GM21528 (cell line): Measurements from ENCODE around the gene SLC35A5.

Experiments
- ATAC-seq: cut with Tn5 transposase; IDR thresholded peaks from one replicate; pipeline ENCODE4 v1.9.1; 2021; ENCODE audit warnings: mild to moderate bottlenecking, moderate library complexity; ENCODE audit not compliant: unreplicated experiment, low FRiP score

SLC35A5 gene

DNA sequence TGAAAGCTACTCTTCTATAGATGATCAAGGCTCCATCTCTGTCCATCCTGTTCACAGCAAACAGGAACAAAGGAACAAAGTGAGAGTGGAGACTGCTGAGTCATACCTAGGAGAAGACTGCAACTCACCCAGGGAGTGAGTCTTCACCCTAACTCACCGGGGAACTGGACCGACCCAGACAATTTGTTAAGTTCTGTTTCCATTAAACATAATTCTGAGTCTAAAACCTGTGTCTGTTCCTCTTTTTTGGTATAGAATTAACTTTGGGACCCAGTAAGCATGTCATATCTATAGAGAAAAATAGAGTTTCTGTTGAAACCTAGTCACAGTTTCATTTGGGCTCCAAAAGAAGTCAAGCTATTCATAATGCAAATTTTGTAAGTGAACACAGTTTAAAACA lies 57.5 kb downstream of the SLC35A5 start:
- ATAC-seq: peak; percentile 79

DNA sequence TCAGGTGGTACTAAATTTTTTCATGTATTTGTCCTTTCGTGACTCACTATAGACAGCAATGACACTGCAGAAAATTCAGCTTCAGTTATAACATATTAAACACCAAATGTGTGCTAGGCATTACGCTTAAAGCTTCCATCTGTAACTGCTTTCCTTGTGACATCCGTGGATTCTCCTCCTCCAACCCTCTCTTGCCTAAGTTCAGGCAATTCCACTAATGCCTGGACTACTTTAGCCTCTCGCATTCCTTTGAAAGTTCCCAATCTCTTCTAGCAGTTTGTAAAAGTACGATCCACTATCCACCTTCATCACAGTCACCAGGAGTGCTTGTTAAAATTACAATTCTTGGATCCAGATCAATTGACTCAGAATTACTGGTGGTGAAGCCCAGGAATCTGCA lies 61.4 kb downstream of the SLC35A5 start:
- ATAC-seq: no peak

DNA sequence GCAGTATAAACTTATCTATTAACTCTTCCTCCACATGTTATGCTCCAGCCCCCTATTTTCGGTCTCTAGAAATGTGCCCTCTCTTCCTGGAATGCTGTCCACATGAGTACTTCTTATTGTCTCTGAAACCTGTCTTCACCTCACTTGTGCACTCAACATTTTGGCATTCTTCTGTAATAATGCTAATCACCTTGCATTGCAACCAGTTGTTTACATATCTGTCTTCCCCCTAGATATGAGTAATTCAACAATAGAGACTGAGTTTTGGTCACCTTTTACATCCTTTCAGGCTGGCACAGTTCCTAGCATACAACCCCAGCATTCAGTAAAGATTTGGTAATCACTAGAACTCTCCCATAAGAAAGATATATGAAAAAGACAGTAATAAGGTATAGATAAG lies 61.9 kb downstream of the SLC35A5 start:
- no peak for ATAC-seq

DNA sequence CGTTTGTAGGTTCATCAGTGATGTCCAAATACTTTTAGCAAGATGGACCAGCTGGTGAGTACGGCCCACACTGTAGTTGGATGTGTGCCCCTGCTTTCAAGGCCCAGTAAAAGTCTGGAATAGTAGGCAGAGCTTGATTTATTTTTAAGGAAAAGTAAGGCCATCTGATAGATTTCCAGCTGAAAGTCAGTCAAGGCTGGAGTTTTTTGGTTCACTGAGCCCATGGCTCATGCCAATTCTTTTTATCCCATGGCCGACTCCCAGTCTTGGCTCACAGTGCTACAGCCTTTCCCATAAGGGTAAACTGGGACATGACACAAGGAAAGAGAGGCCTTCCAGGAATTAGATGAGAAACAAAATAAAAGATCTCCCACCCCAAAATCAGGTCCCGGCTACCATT lies 65.6 kb downstream of the SLC35A5 start:
- ATAC-seq: no peak

DNA sequence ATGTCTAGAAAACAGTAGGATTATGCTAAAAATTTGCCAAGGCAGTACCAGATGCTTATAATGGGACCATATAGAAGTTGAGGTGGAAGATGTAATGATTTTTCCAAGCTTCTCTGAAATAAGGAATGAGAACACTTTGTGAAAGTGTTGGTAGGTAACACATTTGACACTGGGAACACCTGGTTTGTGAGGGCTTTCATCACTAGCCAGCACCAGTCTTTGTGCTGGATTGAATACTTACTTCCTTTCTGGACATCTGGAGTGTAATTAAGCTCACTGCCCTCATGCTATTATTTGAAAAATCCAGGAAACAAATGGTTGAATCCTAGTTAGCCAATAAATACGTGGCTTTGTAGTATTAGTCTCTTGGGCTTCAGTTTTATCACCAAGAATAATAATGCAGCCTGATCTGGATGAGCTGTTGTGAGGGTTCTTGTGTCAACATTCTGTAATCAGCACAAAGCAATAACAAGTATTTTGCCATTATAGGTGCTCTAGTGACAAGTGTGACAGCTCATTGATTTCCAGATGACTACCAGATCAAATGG lies 66.1 kb downstream of the SLC35A5 start:
- no peak for ATAC-seq

DNA sequence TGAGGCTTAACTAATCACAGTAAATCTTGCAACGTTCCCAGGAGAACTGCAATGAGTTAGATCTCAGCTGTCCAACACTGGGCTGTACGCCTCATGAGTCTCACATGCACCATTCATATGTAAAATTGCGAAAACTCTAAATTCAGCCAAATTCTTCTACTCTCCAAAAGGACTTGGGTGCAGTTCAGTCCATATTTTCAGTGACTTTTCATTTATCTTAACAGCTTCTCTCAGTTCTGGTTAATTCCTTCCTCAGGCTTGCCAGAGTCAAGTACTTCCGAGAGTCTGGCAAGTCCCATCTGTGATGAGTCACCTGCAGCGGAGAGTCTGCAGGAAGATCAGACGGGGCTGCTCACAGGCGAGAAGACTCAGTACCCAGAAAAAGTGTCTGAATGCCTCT lies 67.6 kb downstream of the SLC35A5 start:
- ATAC-seq: no peak

DNA sequence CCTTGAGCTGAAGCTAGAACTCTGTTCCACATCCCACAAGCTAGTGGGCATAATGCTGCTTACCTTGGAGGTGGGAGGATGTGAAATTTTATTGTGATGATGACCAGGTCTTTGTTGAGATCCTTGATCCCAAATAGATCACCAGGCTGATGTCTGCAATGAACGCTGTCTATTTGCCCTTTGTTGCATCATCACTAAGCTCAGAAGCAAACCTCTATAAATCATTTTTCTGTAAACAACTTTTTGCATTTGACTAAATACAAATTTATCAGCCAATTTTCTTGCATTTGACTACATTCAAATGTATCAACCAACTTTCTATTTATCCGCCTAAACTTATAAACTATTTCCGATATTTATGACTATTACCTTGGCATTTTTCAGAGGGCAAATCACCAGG lies 69.4 kb downstream of the SLC35A5 start:
- no peak for ATAC-seq

DNA sequence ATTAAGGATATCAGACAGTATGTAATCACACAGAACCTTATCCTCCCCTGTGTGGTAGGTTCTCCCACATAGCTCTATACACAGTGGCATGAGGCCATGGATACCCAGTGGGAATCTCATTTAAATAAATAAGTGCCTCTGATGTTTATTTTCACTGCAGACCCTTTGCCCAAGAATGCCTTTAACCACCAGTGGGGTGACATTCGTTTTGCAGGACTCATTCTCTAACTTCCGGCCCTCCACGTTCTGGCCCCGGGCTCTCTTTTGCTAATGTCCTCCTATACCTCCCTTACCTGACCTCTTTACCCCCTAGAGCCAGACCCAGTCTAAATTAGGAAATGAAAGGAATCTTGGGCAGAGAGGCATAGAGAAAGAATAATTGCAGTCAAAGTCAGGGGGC lies 70.8 kb downstream of the SLC35A5 start:
- no peak for ATAC-seq

DNA sequence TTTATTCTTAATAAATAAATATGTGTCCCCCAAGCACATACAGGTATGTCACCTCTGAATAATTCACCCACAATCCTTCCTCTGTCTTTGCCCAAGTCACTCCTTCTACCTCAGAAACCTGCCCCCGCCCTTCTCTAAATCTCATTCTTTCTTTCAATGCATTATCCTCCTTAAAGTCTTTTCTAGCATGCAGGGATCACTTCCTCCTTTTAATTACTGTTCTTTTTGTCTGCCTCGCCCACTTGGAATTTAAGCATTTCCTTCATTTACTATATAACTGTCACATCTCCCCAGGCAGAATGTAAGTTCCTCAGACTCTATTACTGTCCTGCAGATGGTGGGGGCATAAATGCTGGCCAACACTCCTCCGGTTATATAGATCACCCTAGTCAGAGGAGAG lies 71.3 kb downstream of the SLC35A5 start:
- no peak for ATAC-seq

DNA sequence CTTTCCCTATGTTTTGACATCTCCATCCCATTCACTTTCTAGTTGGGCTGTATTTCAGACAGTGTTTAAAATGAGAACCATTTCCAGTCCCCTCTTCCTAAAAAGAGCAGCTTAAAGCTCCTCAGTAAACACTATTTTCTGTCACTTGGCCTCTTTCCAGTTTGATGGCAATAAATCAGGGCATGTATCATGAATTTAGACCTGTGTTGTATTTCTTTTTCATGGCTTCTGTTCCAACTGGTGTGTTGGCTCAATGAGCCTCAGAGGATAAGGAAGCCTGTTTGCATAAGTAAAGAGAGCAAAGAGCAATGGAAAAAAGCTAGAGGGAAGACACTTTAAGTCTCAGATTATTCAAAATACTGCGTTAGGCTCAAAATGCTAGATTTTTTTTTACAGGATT lies 71.9 kb downstream of the SLC35A5 start:
- no peak for ATAC-seq

DNA sequence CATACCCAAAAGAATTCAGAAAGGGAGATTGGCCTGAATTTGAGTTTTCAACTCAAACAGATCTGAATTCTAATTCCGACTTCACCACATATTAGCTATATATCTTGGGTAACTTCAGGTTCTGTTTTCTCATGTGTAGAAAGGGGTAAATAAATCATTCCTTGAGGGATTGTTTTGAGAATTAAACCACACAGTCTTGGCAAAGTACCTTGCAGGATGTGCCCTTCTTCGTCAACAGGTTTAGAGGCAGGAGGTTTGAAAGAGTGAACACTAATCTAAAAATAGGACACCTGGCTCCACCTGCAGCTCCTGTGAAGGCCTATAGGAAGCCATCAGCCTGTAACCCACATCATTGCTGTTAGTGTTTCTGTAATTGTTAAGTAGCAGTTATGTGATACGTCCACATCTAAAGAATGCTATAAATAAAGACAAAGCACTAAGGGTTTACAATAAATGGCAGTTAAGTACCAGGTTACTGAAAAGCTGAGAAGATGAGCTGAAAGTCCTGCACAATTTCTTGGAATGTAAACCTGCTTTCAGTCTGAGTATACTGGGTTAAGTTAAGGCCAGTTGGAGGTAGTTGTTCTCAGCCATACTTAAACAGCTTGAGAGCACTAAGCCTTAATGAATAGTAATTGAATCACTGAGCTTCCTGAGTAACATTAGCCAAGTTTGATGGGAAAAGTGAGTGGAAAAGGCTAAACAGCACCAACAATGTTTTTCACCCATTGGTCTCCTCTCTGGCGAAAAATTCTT lies 73.1 kb downstream of the SLC35A5 start:
- no peak for ATAC-seq
